Activated naive CD8-positive, alpha-beta T cell treated with anti-CD3 and anti-CD28 coated beads for 36 hours (primary cell): ENCODE data around the gene TMEM182. TPM values are rescaled to one million over a fixed set of nuclear protein-coding genes. Genes with fewer than 3 reads are reported as not detected.

Experiments used
- DNase-seq: peaks from one replicate; pipeline ENCODE4 v3.0.0; 2021
- H3K27ac Mint-ChIP-seq: one replicate; pipeline ENCODE4 v1.8.0; 2022; ENCODE audit warnings: mild to moderate bottlenecking, moderate library complexity, mixed read lengths
- H3K27me3 Mint-ChIP-seq: one replicate; pipeline ENCODE4 v1.8.0; 2022; ENCODE audit warnings: mild to moderate bottlenecking, mixed read lengths
- H3K36me3 Mint-ChIP-seq: one replicate; pipeline ENCODE4 v1.8.0; 2021; ENCODE audit warnings: mild to moderate bottlenecking, mixed read lengths
- H3K4me1 Mint-ChIP-seq: one replicate; pipeline ENCODE4 v1.8.0; 2021; ENCODE audit warnings: mixed read lengths
- H3K4me3 Mint-ChIP-seq: one replicate; pipeline ENCODE4 v1.8.0; 2022; ENCODE audit warnings: mild to moderate bottlenecking, moderate library complexity, mixed read lengths
- H3K9me3 Mint-ChIP-seq: one replicate; pipeline ENCODE4 v1.8.0; 2022; ENCODE audit warnings: mixed read lengths
- total RNA-seq, 2 experiments: library from RNA; stranded (reverse); gene quantifications; one replicate each; pipeline ENCODE4 v1.2.3, GENCODE V29; 2021

TMEM182 gene, protein sequence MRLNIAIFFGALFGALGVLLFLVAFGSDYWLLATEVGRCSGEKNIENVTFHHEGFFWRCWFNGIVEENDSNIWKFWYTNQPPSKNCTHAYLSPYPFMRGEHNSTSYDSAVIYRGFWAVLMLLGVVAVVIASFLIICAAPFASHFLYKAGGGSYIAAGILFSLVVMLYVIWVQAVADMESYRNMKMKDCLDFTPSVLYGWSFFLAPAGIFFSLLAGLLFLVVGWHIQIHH
- 1 to 10 TPM; 4.4 to 4.5 TPM for total RNA-seq

DNA sequence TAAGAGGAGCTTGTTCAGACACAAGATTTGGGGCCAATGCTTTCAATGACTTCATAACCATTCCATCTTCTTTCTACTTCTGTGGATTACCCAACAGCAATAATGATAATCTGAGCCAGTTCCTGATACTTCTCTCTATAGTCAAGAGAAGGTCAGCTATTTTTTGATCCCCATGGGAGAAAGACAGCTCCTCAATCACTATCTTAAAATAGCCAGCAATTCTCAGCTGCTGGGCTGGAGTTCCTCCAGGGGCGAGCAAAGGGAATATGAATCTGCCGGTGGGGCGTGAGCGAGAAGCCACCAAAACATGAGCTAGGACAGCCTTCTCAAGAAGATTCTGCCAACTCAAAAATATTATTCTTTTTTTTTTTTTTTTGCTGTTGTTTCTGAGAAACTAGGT is at the start of gene TMEM182:
Gene TMEM182 (plus strand): TSS at position 269 of the 400 bp plus-strand sequence. CDS start 187 bp downstream, outside the sequence.
- no peak within 1 kb of the TSS for H3K4me3 Mint-ChIP-seq

DNA sequence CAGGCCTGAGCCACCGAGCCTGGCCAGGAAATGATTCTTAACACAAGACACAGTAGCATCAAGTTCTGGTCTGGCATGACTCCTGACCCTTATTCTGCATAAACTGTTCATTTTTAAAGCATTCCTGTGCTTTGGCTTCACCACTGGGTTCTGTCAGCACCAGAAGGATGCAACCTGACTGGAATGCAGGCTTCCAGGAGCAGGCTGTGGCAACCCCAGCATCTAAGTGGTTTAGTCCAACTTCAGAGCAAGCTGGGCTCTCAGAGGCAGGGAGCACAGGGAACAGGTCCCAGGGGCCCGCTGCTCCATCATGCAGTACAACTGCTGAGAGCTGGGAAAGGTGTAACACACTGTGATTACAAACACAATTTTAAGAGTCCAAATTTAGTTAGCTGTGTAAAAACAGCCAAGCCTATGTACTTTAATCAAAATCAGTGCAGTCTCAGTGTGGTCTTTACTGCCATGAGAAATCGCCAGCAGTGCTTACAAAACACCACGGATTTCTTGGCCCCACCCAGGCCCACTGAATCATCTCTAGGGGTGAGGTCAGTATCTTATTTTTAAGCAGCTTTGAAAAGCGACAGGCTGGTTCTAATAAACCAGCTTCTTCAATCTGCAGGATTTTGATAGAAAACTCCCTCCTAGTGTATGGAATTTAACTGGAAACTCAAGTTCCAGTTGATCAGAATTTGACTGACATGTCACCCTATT is 44.4 kb upstream of the TMEM182 start:
- H3K27me3 Mint-ChIP-seq: no peaks in the 10 kb centered on the region
- H3K36me3 Mint-ChIP-seq: peaks cover 23% of the 10 kb centered on the region
- H3K27ac Mint-ChIP-seq: no peak overlapping the region
- H3K9me3 Mint-ChIP-seq: no peaks in the 10 kb centered on the region
- DNase-seq: no peak
- H3K4me3 Mint-ChIP-seq: no peak overlapping the region
- no peaks in the 10 kb centered on the region for H3K4me1 Mint-ChIP-seq

More for the DNA sequence above, at the start of gene TMEM182:
- no peaks in the 10 kb centered on the region for H3K9me3 Mint-ChIP-seq
- H3K27me3 Mint-ChIP-seq: no peaks in the 10 kb centered on the region
- H3K4me1 Mint-ChIP-seq: no peaks in the 10 kb centered on the region
- DNase-seq: no peak
- H3K36me3 Mint-ChIP-seq: peaks cover 10% of the 10 kb centered on the region
- H3K27ac Mint-ChIP-seq: no peak within 1 kb of the TSS

DNA sequence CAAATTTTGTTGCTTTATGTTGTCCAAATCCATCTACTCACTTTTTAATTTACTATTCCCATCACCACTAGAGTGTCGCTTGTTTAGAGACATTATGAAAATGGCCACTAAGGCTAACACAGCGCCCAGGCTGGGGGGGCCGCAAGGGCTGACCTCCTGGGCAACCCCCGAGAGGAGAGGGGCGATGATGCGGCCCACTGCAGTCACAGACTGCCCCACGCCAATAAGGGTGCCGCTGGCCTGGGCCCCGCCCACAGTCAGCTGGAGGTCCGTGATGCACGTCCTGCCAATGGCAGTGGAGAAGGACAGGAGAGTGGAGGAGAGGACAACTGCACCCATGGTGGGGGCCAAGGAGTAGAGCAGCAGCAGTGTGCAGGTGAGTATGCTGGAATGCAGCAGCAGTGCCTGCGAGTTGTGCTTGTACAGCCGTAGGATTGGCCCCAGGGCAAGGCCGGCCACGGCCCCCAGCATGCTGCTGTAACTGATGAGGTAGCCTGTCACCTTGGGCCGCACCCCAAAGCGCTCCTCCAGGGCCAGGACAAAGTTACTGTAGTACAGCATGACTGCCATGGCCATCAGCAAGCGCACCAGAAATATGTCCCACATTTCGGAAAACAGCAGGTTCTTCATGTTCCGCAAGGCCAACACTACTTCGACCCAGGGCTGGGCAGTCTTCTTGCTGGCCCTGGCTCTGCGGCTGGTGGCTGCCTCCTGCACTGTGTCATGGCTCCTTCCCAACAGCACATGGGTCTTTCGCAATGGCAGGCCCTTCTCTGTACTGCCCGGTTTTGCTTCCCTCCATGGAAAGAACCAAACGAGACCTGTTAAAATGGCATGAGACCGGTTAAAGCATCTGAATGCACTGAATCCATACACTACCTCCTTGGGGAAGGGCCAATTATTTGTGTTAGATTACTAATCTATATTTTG is 43.2 kb upstream of the TMEM182 start:
- H3K36me3 Mint-ChIP-seq: peaks cover 32% of the 10 kb centered on the region
- H3K27me3 Mint-ChIP-seq: no peaks in the 10 kb centered on the region
- no peaks in the 10 kb centered on the region for H3K4me1 Mint-ChIP-seq
- H3K4me3 Mint-ChIP-seq: no peak overlapping the region
- H3K9me3 Mint-ChIP-seq: no peaks in the 10 kb centered on the region
- DNase-seq: no peak
- no peak overlapping the region for H3K27ac Mint-ChIP-seq

DNA sequence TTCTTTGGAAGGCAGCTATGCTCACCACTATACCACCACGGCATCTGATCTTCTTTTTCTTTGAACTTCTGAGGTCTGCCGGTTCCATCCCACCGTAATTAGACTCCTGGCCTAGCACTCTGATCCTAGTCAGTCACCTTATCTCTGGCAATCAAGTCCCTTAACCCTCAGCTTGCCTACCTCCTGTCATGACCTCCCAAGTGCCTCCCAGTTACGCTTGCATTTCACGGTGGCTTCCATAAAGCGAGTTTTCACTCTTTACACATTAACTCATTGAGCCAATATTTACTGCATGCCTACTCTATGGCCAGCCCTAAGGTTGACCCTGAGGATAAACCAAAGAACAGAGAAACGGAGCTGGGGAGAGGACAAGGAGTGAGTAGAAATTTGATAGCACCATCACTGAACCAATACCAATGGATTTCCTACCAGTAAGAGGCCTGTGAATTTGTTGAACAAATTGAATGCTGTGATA is 37.8 kb upstream of the TMEM182 start:
- Mint-ChIP-seq H3K27ac (no peak overlapping the region), H3K4me3 (no peak overlapping the region), H3K4me1 (no peaks in the 10 kb centered on the region), H3K36me3 (peaks cover 41% of the 10 kb centered on the region), H3K9me3 (no peaks in the 10 kb centered on the region), H3K27me3 (no peaks in the 10 kb centered on the region)
- DNase-seq: no peak

DNA sequence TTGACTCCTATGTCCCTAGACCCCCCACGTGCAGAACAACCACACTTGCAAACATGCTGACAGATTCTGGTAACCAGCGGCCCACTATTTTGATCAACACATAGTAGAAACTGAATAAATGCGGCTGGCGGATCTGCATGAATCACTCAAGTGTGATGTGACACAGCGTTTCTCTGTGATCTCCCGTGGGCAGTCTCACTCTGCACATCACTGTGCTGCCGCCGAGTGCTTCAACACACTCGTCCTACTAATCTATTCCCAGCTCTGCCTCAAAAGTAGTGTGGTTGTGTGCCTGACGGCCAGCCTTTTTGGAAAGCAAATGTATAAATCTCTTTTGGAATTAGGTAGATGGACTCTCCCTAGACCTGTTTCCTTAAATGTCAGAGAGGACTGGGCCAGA is 37.3 kb upstream of the TMEM182 start:
- Mint-ChIP-seq H3K9me3 (no peaks in the 10 kb centered on the region), H3K27me3 (no peaks in the 10 kb centered on the region), H3K27ac (no peak overlapping the region), H3K4me3 (no peak overlapping the region), H3K36me3 (peaks cover 38% of the 10 kb centered on the region), H3K4me1 (no peaks in the 10 kb centered on the region)
- no peak for DNase-seq

DNA sequence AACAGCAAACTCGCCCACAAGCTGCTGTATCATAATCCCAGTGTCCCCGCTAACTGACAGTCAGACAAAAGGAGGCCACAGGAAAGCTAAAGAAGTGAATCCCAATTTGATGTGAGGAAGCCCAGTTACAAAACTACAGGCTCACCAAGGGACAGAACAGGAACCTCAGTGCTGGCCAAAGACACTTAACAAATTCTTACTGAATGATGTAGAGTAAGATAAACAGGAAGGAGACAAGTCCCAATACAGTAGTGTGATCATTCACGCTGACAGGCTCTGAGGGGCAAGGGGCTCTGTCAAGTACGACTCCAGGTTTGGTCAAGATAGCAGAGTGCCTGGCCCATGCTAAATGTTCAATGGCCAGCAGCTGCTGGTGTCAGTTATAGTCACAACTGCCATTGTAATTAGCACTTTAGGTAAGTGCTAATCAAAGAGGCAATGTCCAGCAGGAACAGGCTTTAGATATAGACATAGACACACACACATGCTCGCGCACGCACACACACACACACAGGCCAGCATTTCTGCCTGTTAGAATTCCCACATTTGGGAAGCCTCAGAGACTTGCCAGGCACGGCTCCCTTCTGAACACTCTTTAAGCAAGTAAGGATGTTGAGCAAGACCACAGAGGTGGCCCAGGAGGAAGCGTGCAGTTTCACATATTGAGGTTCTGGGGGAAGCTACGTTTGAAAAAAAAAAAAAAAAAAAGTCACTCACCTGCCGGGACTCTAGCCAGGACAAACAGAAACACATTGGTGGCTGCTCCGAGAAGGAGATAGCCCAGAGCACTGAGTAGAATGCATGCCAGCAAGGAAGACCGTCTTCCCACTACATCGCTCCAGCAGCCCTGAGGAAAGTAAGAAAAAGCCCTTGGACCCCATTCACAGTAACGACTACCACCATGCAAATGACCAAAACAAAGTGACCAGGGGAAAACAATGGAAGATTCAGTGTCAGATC is 35.4 kb upstream of the TMEM182 start:
- DNase-seq: no peak
- no peaks in the 10 kb centered on the region for H3K9me3 Mint-ChIP-seq
- H3K27me3 Mint-ChIP-seq: no peaks in the 10 kb centered on the region
- no peaks in the 10 kb centered on the region for H3K4me1 Mint-ChIP-seq
- no peak overlapping the region for H3K4me3 Mint-ChIP-seq
- H3K36me3 Mint-ChIP-seq: peaks cover 37% of the 10 kb centered on the region
- H3K27ac Mint-ChIP-seq: no peak overlapping the region

DNA sequence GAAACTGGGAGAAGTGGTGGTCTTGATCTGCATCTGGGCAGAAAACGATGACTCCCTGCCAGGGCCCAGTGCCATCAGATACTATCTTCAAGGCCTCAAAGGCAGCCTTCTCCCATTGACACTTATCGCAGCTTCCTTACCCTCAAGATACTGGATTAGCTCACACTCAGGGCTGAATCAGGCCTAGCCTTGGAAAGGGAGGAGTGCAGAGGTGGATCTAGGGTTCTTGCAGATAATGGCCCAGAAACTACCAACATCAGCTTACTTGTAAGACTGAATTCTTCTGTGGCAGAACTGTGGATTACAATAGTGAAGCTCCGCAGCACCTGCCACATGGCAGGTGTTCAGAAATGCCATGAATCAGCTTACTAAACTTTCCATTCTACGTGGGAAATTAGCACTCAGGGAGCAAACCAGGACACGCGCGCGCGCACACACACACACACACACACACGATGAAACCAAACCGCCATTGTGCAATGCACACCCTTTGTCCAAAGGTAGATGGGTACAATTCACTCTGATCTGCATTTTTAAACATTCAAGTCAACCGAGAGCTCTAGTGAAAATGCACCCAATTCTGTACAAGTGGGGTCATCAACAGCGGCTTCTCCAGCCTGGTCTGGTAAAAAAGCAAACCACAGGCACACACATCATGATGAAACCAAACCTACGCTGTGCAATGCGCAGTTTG is 26.3 kb upstream of the TMEM182 start:
- H3K4me1 Mint-ChIP-seq: peaks cover 36% of the 10 kb centered on the region
- peaks cover 5% of the 10 kb centered on the region for H3K36me3 Mint-ChIP-seq
- no peaks in the 10 kb centered on the region for H3K27me3 Mint-ChIP-seq
- H3K27ac Mint-ChIP-seq: peak overlapping the region; percentile 85
- no peaks in the 10 kb centered on the region for H3K9me3 Mint-ChIP-seq
- H3K4me3 Mint-ChIP-seq: peak overlapping the region; percentile 96
- no peak for DNase-seq

DNA sequence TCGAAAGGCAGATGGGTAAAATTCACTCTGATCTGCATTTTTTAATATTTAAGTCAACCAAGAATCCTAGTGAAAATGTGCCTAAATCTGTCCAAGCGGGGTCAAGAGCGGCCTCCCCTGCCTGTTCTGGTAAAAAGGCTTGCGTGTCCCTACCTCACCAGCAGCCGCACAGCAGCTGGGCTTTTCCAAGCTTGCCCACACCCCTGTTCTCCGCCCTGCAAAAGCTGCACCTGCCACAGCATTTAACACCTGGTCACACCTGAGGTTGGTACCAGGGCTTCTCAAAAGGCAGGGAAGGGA is 25.8 kb upstream of the TMEM182 start:
- Mint-ChIP-seq H3K4me3 (peak overlapping the region; percentile 96), H3K36me3 (peaks cover under 1% of the 10 kb centered on the region), H3K27me3 (no peaks in the 10 kb centered on the region), H3K27ac (peak overlapping the region; percentile 85), H3K4me1 (peaks cover 36% of the 10 kb centered on the region), H3K9me3 (no peaks in the 10 kb centered on the region)
- no peak for DNase-seq

DNA sequence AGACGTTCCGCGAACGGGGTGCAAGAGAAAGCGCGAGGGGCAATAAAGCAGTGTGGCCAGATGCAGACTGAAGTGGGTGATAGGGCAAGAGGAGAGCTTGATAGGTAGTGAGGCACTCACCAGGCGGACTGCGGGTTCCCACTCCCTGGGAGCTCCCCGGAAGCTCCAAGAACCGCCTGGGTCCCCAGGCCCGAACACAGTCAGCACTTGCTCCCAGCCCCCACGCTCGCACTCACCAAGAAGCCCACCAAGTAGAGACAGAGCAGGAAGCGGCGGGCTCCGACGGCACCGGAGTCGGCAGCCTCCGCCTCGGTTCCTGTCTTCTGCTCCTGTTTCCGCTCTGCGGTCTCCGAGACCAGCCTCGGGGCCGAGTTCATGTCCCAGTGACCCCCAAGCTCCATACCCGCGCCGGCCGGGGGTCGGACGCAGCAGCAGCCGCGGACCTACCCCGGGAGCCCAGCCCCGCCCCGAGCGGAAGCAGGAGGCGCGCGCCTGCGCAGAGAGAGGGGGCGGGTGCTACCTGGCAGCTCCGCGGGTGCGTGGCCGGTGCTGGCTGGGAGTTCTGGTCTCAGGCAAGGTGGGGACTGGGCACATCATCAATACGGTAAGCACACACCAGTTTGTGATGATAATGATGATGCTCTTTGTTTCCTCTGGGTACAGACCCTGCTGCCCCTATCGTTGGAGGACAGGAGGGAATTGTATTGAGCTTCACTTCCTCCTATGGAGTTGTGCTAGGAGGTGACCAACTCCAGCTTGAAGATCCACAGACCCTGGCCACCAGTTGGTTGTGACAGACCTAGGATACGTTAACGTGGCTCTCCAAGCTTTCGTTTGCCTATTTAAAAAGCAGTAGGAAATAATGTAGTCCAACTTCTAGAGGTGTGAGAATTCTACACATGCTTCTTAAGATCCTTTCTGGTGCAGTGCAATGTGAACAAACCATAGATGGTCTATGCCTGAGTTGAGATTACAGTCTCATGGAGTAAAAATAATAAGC is 25.1 kb upstream of the TMEM182 start:
- H3K4me1 Mint-ChIP-seq: peaks cover 36% of the 10 kb centered on the region
- H3K27me3 Mint-ChIP-seq: no peaks in the 10 kb centered on the region

DNA sequence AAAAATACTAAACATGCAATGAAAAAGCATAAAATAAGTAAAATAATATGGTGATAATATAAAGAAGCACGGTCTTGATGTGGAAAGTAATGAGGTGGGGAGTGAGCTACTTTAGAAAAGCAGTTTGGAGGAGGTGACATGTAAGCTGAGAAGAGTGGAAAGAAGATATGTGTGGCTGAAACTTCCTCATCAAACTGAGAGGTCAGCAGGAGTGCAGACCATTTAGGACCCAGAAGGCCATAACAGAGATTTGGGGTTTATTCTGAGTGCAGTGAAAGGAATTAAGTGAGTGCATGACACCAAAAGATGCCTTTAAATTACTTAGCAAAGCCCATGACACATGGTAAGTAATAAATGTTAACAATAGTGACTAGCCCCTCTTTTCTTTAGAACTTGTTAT is 24.4 kb upstream of the TMEM182 start:
- Mint-ChIP-seq H3K27me3 (no peaks in the 10 kb centered on the region), H3K4me1 (peaks cover 36% of the 10 kb centered on the region), H3K27ac (peak overlapping the region; percentile 85), H3K4me3 (peak overlapping the region; percentile 96), H3K36me3 (no peaks in the 10 kb centered on the region), H3K9me3 (no peaks in the 10 kb centered on the region)
- no peak for DNase-seq

More for the DNA sequence above, 25.1 kb upstream of the TMEM182 start:
- Mint-ChIP-seq H3K27ac (peak overlapping the region; percentile 85), H3K9me3 (no peaks in the 10 kb centered on the region), H3K4me3 (peak overlapping the region; percentile 96), H3K36me3 (no peaks in the 10 kb centered on the region)
- peak; percentile 90 for DNase-seq

DNA sequence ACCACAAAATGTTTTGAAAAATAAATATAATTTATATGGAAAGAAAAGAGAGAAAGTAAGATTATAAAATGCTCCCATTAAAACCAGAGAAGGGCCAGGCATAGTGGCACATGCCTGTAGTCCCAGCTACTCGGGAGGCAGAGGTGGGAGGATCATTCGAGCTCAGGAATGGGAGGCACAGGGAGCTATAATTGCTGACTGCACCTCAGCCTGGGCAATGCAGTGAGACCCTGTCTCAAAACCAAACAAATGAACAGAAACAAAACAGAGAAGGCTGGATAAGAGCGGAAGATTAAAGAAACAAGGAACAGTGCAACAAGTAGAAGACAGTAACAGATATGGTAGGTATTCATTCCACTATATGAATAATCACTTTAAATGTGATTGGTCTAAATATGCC is 18.6 kb upstream of the TMEM182 start:
- Mint-ChIP-seq H3K4me3 (no peak overlapping the region), H3K36me3 (peaks cover 6% of the 10 kb centered on the region), H3K9me3 (peaks cover 6% of the 10 kb centered on the region), H3K27me3 (no peaks in the 10 kb centered on the region), H3K4me1 (peaks cover 2% of the 10 kb centered on the region), H3K27ac (no peak overlapping the region)
- DNase-seq: no peak

DNA sequence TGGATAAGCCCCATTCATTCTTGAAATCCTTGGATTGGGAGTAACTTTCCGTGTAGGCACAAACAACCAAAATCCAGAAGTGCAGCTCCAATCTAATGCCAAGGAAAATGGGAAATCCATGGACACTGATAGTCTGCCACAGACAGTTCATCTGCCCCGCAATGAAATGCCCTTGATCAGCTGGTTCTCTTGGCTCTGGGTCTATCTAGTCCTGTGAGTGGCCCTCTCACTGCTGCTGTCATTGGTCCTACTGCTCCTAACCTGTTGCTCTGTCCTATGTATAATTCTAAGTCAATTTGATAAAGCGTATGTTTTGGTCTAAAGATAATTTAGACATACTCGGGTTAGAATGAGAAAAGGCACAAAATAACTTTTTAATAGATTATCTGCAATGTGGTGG is 13.7 kb upstream of the TMEM182 start:
- no peaks in the 10 kb centered on the region for H3K27me3 Mint-ChIP-seq
- H3K9me3 Mint-ChIP-seq: peaks cover 6% of the 10 kb centered on the region
- peaks cover 6% of the 10 kb centered on the region for H3K36me3 Mint-ChIP-seq
- peaks cover 3% of the 10 kb centered on the region for H3K4me1 Mint-ChIP-seq
- no peak overlapping the region for H3K4me3 Mint-ChIP-seq
- no peak for DNase-seq
- no peak overlapping the region for H3K27ac Mint-ChIP-seq

DNA sequence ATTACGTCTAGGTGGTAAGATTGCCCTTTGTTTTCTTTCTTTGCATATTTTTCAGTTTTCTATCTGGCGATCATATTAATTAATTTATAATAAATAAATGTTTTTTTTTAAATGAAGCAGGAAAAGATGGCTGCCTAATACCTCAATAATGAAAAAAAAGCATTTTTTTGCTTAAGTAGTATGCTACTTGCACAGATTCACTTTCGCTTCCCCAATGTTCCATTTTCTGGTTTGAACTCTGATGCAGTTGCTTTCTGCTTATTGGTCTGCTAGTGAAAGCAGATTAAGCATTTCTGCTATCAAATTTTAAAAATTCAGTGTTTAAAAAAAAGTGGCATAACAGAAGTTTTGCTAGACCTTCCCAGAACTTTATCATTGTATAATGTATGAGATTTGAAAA is 11.9 kb upstream of the TMEM182 start:
- DNase-seq: no peak
- H3K4me3 Mint-ChIP-seq: no peak overlapping the region
- peaks cover 2% of the 10 kb centered on the region for H3K9me3 Mint-ChIP-seq
- H3K27me3 Mint-ChIP-seq: no peaks in the 10 kb centered on the region
- peaks cover 3% of the 10 kb centered on the region for H3K4me1 Mint-ChIP-seq
- peaks cover 1% of the 10 kb centered on the region for H3K36me3 Mint-ChIP-seq
- H3K27ac Mint-ChIP-seq: no peak overlapping the region
